Smooth muscle cell (in vitro differentiated cells): ENCODE measurements around the gene SMARCA2. TPM values are rescaled to one million over a fixed set of nuclear protein-coding genes. Genes with fewer than 3 reads are reported as not detected.
A peak's percentile ranks its signal among the peaks of the same experiment; 100 is the strongest.

Experiments
- DNase-seq: peaks from one replicate; lab custom pipeline; 2025; ENCODE audit not compliant: unreplicated experiment; lab: John Stamatoyannopoulos, UW
- H2AFZ ChIP-seq: fragments of 200-600 bp; sonication (generic); 2 replicates; pipeline ENCODE4 v1.6.0; 2016; ENCODE audit warnings: antibody characterized with exemption, low read depth, mild to moderate bottlenecking
- H3F3A ChIP-seq: fragments of 200-600 bp; sonication (generic); 2 replicates; pipeline ENCODE4 v1.6.0; 2017; ENCODE audit warnings: antibody characterized with exemption, low read depth
- H3K27ac ChIP-seq: fragments of 200-600 bp; sonication (generic); 2 replicates; pipeline ENCODE4 v1.5.1; 2016; ENCODE audit warnings: low read depth, mild to moderate bottlenecking
- H3K27me3 ChIP-seq: fragments of 200-600 bp; sonication (generic); 2 replicates; pipeline ENCODE4 v1.6.1; 2016; ENCODE audit warnings: low read depth, mild to moderate bottlenecking
- H3K36me3 ChIP-seq: fragments of 200-600 bp; sonication (generic); 2 replicates; pipeline ENCODE4 v1.5.1; 2016; ENCODE audit warnings: low read depth
- H3K4me1 ChIP-seq: fragments of 200-600 bp; sonication (generic); 2 replicates; pipeline ENCODE4 v1.5.1; 2016; ENCODE audit warnings: low read depth
- H3K4me2 ChIP-seq: fragments of 200-600 bp; sonication (generic); 2 replicates; pipeline ENCODE4 v1.6.0; 2016; ENCODE audit warnings: mild to moderate bottlenecking
- H3K4me3 ChIP-seq: fragments of 200-600 bp; sonication (generic); 2 replicates; pipeline ENCODE4 v1.5.1; 2016; ENCODE audit warnings: mild to moderate bottlenecking
- H3K79me2 ChIP-seq: fragments of 200-600 bp; sonication (generic); 2 replicates; pipeline ENCODE4 v1.6.0; 2016; ENCODE audit warnings: low read depth, mild to moderate bottlenecking
- H3K9ac ChIP-seq: fragments of 200-600 bp; sonication (generic); 2 replicates; pipeline ENCODE4 v1.6.0; 2016; ENCODE audit warnings: low read depth
- H3K9me3 ChIP-seq: fragments of 200-600 bp; sonication (generic); replicated peaks from 2 replicates; pipeline ENCODE4 v1.5.1; 2016; ENCODE audit warnings: low read depth
- H4K20me1 ChIP-seq: fragments of 200-600 bp; sonication (generic); 2 replicates; pipeline ENCODE4 v1.6.0; 2016; ENCODE audit warnings: low read depth
- WGBS: methylation state at CpG from one replicate; pipeline ENCODE4 v1.1.7; 2016; ENCODE audit warnings: low lambda C conversion rate; 5-methylcytosine and 5-hydroxymethylcytosine counted together
- polyA plus RNA-seq: library from polyadenylated mRNA; unstranded; fragments of >200 nt; fragmentation: Nextera tagmentation; extraction: Ambion mirVana; gene quantifications from 2 replicates; pipeline ENCODE4 v1.2.1, GENCODE V29; 2016
- small RNA-seq: library from RNA; depleted of rRNA; stranded (forward); fragments of <200 nt; gene quantifications from one replicate; pipeline ENCODE3, GENCODE V24; 2014
- total RNA-seq: library from RNA; depleted of rRNA; stranded (reverse); fragments of >200 nt; gene quantifications from 2 replicates; pipeline ENCODE4 v1.2.3, GENCODE V29; 2014
- TF ChIP-seq, protein P1 (sequence below): fragments of 200-600 bp; sonication (generic); IDR thresholded peaks from 2 replicates; pipeline ENCODE4 v1.5.1; 2017; ENCODE audit warnings: borderline replicate concordance, mild to moderate bottlenecking, antibody characterized with exemption; ENCODE audit not compliant: insufficient read depth, poor library complexity, severe bottlenecking

SMARCA2 gene
- total and polyA plus RNA-seq, 2 experiments from 2014 or later, result 27.7 to 61.7 TPM

DNA sequence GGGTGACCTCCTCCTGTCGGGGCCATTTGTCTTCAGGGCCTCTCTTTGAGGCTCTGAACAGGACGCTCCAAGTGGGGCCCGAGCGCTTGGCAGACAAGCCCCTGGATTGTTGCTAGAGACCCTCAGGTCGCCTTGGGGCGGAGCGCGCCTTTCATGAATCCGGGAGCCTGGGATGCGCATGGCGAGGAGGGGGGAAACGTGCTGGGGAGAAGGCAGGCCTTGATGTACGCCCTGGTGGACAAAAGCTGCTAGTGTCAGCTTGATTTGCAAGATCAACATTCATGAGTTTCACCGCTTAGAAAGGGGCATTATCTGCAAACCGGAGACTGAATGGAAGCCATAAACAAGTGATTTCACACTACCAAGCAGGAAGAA, 226.3 kb downstream of the SMARCA2 start:
- peak; percentile 47 for DNase-seq
- Histone ChIP-seq H3K79me2 (no peaks in the 10 kb centered on the region), H3K9me3 (no peaks in the 10 kb centered on the region), H3K9ac (no peak overlapping the region), H3K36me3 (no peaks in the 10 kb centered on the region), H3K27ac (no peak overlapping the region), H3K4me3 (peak overlapping the region; percentile 52), H2AFZ (peak overlapping the region; percentile 98), H3K4me1 (peaks cover 15% of the 10 kb centered on the region), H3F3A (no peaks in the 10 kb centered on the region), H4K20me1 (no peaks in the 10 kb centered on the region), H3K4me2 (peak overlapping the region; percentile 91), H3K27me3 (no peaks in the 10 kb centered on the region)
- 12% methylated on average over 15 of the region's 15 CpGs for WGBS
- TF ChIP-seq, protein P1, sequence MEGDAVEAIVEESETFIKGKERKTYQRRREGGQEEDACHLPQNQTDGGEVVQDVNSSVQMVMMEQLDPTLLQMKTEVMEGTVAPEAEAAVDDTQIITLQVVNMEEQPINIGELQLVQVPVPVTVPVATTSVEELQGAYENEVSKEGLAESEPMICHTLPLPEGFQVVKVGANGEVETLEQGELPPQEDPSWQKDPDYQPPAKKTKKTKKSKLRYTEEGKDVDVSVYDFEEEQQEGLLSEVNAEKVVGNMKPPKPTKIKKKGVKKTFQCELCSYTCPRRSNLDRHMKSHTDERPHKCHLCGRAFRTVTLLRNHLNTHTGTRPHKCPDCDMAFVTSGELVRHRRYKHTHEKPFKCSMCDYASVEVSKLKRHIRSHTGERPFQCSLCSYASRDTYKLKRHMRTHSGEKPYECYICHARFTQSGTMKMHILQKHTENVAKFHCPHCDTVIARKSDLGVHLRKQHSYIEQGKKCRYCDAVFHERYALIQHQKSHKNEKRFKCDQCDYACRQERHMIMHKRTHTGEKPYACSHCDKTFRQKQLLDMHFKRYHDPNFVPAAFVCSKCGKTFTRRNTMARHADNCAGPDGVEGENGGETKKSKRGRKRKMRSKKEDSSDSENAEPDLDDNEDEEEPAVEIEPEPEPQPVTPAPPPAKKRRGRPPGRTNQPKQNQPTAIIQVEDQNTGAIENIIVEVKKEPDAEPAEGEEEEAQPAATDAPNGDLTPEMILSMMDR, result peak; percentile 46

DNA sequence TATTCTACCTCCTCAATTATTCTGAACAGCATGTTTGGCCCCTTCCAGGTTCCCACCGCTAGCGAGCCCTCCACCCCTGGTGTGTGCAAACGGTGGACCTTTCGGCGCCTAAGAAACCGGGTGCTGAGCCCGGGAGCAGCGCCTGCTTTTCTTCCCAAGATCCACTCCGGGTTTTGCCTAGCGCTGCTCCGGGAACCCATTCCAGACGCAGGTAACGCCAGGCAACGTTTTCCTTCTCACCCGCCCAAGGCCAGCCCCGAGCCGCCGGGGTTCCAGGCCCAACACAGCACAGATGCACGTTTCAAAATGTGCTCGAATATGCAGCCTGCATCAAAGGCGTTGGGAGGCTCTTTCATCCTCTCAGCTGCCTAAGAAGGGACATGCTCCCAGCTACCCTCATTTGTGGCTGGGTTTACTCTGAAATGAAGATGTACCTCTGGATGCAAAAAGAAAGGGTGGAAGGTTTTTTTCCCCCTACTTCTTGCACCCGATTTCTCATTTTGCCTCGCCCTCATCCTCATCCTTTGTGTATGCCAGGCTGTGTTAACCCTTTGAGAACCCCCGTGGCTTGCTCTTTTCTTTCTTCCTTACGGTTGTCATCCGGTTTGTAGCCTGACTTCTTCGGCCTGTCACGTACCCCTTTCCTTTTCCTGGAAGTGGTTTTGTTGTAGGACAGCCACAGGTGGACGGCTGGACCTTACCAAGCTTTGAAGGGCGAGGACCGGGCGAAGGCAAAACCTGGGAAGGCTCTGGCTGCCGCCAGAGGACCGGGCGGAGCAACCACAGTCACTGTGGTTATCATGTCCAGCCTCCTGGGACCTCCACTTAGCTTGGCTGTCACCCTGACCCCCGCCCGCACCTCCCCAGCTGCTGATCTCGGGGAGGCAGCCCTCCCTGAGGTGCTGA, 226.9 kb downstream of the SMARCA2 start:
- Histone ChIP-seq H3K27ac (no peak overlapping the region), H3K9ac (peak overlapping the region; percentile 7), H3F3A (no peaks in the 10 kb centered on the region)

DNA sequence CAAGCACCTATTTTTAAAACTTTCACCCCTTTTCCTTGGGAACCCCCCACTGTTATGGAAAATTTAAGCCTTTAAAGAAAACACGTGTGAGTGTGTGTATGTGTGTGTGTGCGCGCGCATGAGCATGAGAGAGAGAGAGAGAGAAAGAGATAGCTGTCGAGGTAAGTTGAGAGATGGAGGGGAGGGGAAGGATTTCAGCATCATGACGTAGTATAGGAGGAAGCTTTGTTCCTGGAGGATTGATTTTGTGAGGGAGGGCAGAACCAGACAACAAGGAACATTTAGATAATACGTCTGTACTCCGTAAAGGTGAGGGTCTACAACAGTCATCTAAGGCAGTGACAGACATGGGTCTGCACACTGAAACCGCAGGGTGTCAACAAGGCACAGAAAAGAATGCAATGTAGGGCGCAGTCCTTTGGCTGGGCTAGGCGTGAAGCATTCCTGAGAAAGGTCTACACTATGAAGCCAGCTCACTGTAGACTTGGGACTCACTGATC, 227.7 kb downstream of the SMARCA2 start:
- peak overlapping the region; percentile 98 for H2AFZ ChIP-seq
- no peaks in the 10 kb centered on the region for H4K20me1 ChIP-seq
- H3K4me1 ChIP-seq, result peaks cover 15% of the 10 kb centered on the region
- H3K27me3 ChIP-seq, result no peaks in the 10 kb centered on the region
- no peak for DNase-seq
- no peak overlapping the region for H3K27ac ChIP-seq
- H3K9ac ChIP-seq, result no peak overlapping the region
- H3K36me3 ChIP-seq, result no peaks in the 10 kb centered on the region
- H3K4me3 ChIP-seq, result peak overlapping the region; percentile 52
- TF ChIP-seq, protein P1, result no peak
- no peaks in the 10 kb centered on the region for H3F3A ChIP-seq
- 61% methylated on average over 11 of the region's 11 CpGs for WGBS
- peak overlapping the region; percentile 91 for H3K4me2 ChIP-seq
- H3K79me2 ChIP-seq, result no peaks in the 10 kb centered on the region
- no peaks in the 10 kb centered on the region for H3K9me3 ChIP-seq

More for the DNA sequence above, 226.9 kb downstream of the SMARCA2 start:
- H2AFZ ChIP-seq, result peak overlapping the region; percentile 98
- peak; percentile 53 for DNase-seq
- H4K20me1 ChIP-seq, result no peaks in the 10 kb centered on the region
- TF ChIP-seq, protein P1, result no peak
- WGBS, result 4% methylated on average over 38 of the region's 38 CpGs
- peak overlapping the region; percentile 91 for H3K4me2 ChIP-seq
- H3K4me3 ChIP-seq, result peak overlapping the region; percentile 52
- no peaks in the 10 kb centered on the region for H3K9me3 ChIP-seq
- peaks cover 15% of the 10 kb centered on the region for H3K4me1 ChIP-seq
- H3K27me3 ChIP-seq, result no peaks in the 10 kb centered on the region
- H3K79me2 ChIP-seq, result no peaks in the 10 kb centered on the region
- H3K36me3 ChIP-seq, result no peaks in the 10 kb centered on the region

Small RNA genes within 50 kb of the gene (small RNA-seq; reads per million reads assigned to genes)
- not detected for gene RN7SL592P
- gene RNU2-25P, result not detected
